Panc1 (cell line): ENCODE measurements around the gene MEF2D.

Experiments used
- CTCF ChIP-seq: fragments of 450-650 bp; IDR thresholded peaks from 2 replicates; pipeline ENCODE4 v1.5.1; 2017; ENCODE audit warnings: mild to moderate bottlenecking
- POLR2AphosphoS5 ChIP-seq: IDR thresholded peaks from 2 replicates; pipeline ENCODE4 v1.6.1; 2012; ENCODE audit warnings: mild to moderate bottlenecking, low read depth, low read length, moderate library complexity
- REST ChIP-seq, 2 experiments: IDR thresholded peaks; 2 replicates each; pipeline ENCODE4 v1.6.1; 2011 to 2012; ENCODE audit warnings: low read depth in 2 of 2, control low read depth in 1 of 2, low read length in 1 of 2, mild to moderate bottlenecking in 1 of 2, moderate library complexity in 1 of 2; ENCODE audit not compliant: insufficient read depth in 1 of 2

- no peak for TF ChIP-seq POLR2AphosphoS5
- TF ChIP-seq CTCF, result no peak
- no peak for TF ChIP-seq REST (IDR thresholded peaks at IDR 0.05; ENCODE audit: insufficient read depth in 1 of 2, low read depth in 2 of 2, low read length in 1 of 2)
Observed at GRCh38 chr1:156436141-156437036, 64.2 kb downstream of the MEF2D start.
